Measurements from ENCODE around the gene NFIA.

- TF ChIP-seq NFIC (IDR thresholded peaks at IDR 0.05) (no peak), REST (IDR thresholded peaks at IDR 0.05; ENCODE audit: low read depth) (no peak), FOXM1 (IDR thresholded peaks at IDR 0.05; ENCODE audit: borderline replicate concordance, low read depth) (no peak), CEBPB (IDR thresholded peaks at IDR 0.05) (no peak), EP300 (IDR thresholded peaks at IDR 0.05; ENCODE audit: borderline replicate concordance) (no peak), USF1 (IDR thresholded peaks at IDR 0.05) (no peak), MAX (IDR thresholded peaks at IDR 0.05) (no peak)
Measured at GRCh38 chr1:61220536-61220935, 138.2 kb downstream of the NFIA start.

All from Ishikawa (cell line).